GM12874 (cell line): ENCODE measurements around the gene PKDREJ.

Experiments
- CTCF ChIP-seq: IDR thresholded peaks from 2 replicates; pipeline ENCODE4 v1.5.1; 2011; ENCODE audit warnings: low read depth, mild to moderate bottlenecking, control low read depth, low read length, moderate library complexity; ENCODE audit not compliant: insufficient read depth

Gene PKDREJ

GRCh38 chr22:46209262-46209661 is 53.9 kb downstream of the PKDREJ start:
- TF ChIP-seq CTCF: no peak
